ENCODE results near the gene NSD2.
A peak's percentile ranks its signal among the peaks of the same experiment; 100 is the strongest.
"Not testable (repeated sequence)": the region's sequence is repeated elsewhere in the genome, so short reads cannot be mapped to it uniquely, and the experiment has no call there.

NSD2 gene

DNA sequence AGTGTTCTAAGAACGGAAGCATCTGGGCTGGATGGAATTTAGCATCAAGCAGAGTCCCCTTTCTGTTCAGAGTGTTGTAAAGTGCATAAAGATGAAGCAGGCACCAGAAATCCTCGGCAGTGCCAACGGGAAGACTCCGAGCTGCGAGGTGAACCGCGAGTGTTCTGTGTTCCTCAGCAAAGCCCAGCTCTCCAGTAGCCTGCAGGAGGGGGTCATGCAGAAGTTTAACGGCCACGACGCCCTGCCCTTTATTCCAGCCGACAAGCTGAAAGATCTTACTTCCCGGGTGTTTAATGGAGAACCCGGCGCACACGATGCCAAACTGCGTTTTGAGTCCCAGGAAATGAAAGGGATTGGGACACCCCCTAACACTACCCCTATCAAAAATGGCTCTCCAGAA, 29.4 kb downstream of the NSD2 start:
- DNase-seq = no peak

GRCh38 chr4:1901127-1901526, 29.9 kb downstream of the NSD2 start:
- no peak for DNase-seq

GRCh38 chr4:1902243-1902642, 31.1 kb downstream of the NSD2 start:
- DNase-seq = no peak

DNA sequence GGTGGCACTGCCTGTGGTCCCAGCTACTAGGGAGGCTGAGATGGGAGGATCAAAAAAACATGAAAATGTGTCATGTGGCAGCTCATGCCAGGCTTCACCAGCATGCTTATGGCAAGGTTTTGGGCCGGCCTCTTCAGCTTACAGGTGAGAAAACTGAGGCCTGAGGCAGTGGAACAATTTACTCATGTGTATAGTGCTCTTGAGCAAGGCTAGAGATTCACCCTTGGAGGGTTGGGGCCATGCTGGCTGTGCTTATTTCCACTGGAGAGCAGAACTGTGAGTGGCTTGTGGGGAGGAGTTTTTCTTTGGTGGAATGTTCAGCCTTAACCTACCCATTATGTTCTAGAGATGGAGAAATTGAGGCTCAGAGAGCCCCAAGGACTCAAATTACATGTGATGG, 31.8 kb downstream of the NSD2 start:
- no peak for DNase-seq

GRCh38 chr4:1904042-1904441, 32.8 kb downstream of the NSD2 start:
- no peak for DNase-seq

DNA sequence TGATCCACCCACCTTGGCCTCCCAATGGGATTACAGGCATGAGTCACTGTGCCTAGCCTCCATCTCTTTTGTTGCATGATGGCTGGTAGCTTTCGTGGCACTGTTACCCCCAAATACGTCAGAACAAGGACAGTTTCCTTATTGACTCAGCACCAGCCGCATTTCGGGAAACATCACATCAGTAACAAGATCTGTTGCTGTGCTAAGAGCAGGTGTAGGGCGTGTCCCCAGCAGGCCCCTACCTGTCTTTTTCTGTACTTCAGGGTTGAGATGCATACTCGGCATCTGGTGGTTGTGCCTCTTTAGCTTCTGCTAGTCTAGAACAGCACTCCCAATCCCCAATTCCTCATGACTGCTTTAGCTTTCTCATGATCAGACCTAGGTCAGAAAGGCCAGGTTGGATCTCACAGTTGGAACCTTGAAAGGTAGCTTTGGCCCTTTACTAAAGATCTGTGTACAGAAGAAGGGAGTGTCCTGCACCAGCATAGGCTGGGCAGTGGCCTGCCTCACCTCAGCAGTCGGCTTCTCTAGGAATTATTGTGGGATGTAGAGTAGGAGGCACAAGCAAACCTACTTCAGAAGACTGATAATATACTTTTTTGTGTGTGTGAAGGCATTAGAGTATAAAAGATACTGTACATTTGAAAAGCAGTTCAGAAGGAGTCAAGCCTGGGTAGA, 36.8 kb downstream of the NSD2 start:
- DNase-seq = no peak

- DNase-seq = not testable (repeated sequence)
These were observed 38.5 kb downstream of the NSD2 start for GRCh38 chr4:1909696-1910095.

DNA sequence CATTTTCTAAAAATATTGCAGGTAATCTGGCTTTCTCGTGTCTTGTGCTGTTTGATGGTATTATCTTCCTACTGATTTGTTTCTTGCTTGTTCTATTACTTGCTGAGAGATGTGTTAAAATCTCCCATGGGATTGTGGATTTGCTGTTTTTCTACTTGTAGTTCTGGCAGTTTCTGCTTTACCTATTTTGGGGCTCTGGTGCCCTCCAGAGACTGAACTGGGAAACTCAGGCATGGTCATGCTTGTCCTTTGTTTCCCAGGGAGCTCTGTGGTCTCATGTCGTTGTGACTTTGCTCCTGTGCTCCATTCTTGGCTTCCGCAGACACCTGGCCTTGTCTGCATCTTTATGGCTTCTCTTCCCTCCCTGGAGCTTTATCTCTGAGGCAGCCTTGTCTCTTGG, 39.5 kb downstream of the NSD2 start:
- peak; percentile 17 for DNase-seq

DNA sequence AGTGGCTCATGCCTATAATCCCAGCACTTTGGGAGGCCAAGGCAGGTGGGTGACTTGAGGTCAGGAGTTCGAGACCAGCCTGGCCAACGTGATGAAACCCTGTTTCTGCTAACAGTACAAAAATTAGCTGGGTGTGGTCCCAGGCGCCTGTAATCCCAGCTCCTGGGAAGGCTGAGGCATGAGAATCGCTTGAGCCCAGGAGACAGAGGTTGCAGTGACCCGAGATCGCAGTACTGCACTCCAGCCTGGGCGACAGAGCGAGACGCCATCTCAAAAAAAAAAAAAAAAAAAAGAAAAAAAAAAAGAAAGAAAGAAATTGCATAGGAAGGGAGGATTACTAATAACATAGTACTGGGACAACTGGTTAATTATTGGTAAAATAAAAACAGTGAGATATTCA, 40.1 kb downstream of the NSD2 start:
- DNase-seq = not testable (repeated sequence)

GRCh38 chr4:1922821-1923220, 51.6 kb downstream of the NSD2 start:
- no peak for DNase-seq

DNA sequence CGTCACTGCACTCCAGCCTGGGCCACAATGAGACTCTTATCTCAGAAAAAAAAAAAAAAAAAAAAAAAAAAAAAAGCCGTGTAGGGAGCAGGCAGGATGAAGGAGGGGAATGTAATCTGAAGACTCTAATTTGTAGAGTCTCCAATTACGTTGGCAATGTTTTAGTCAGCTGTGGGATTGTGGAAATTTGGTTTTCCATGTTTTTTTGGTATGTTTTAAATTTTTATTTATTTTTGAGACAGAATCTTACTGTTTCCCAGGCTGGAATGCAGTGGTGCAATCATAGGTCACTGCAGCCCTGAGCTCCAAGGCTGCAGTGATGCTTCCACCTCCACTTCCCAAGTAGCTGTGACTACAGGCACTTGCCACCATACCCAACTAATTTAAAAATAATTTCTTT, 56.5 kb downstream of the NSD2 start:
- no peak for DNase-seq

DNA sequence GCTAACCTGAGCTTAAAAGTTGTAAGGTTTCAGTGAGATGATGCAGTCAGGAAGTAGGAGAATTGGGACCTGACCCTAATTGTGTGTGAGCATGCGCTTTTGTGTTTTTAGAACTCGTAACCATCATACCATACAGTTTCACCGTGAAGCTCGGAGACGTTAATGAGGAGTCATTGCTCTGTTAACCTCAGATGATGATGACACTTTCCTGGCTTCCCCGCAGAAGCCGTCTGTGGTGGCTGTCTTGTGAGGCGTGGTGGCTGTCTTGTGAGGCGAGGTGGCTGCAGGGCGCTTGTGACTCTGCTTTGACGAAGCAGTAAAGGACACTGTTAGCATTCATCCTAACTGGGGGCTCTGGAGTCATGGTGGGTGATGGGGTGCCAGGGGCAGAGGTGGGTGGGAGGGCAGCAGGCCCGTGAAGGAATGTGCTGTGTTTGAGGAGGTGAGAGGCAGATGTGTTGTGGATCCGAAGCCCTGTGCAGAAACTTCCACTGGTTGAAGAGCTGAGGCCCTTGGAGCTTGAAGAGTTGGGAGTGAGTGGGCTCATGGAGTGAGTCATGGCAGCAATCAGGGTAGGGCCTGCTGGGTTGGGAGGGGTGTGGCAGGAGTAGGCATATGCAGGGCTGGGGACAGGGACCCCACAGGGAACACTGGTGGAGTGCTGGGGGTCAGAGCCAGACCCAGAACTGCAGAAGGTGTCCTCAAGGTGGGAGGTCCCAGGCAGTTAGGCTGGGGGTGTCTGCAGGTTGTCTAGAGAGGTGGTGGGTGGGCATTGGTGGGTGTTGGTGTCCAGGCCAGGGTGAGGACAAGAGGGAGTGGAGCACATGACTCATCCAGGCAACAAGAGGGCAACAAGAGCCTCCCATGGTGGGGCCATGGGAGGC, 57.4 kb downstream of the NSD2 start:
- DNase-seq = no peak

GRCh38 chr4:1932736-1933135, 61.5 kb downstream of the NSD2 start:
- no peak for DNase-seq

DNA sequence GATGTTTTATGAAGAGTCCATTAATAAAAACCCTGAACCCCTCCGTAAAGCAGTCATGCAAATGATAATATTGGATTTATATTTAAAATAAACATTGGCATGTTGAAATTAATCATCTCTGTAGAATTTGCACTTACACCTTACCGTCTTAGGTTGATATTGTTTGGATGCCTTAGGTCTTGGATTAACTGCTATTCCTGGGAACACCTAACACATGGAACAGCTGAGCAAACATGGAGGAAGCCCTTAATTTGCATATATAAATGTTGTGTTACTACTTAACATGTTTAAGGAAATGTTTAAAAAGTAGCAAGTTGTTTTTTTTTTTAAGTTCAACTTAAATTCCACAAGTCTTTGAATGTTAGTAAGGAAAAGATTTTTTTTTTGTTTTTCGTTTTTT, 62.5 kb downstream of the NSD2 start:
- DNase-seq = no peak

GRCh38 chr4:1937550-1937949, 66.4 kb downstream of the NSD2 start:
- no peak for DNase-seq

- DNase-seq = no peak
These were observed 66.8 kb downstream of the NSD2 start for GRCh38 chr4:1938027-1938426.

DNA sequence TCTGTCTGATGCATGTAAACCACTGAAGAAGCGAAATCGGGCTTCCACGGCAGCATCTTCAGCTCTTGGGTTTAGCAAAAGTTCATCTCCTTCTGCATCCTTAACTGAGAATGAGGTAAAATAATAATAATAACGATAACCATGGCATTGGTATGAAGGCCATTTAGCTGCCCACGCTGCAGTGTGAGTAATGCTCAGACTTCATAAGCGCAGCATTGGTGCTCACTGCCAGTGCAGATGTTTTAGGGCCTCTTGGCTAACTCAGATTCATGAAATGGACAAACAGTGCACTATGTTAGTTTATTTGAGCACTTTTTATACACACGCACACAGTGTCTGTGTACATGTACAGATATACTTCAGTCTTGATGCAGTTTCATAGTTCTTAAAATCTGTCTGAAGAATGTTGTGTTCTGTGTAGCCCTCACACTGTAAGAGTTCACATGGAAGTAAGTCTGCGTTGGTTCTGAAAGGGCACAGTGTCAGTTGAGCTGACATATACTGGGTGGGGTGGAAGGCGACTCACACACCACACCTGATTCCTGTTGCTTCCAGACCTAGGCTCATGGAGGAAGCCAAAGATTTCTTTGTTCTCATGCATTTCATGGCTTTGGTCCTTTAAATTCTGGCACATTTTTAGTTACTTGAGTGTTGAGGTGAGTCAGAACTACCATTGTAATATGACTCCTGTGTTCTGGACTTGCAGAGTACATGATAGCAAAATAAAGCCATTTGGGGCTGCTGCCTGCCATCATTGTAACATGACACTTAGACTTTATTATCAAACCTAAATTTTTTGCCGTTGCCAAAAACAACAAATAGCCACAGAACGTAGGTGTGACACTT, 68.7 kb downstream of the NSD2 start:
- no peak for DNase-seq

DNA sequence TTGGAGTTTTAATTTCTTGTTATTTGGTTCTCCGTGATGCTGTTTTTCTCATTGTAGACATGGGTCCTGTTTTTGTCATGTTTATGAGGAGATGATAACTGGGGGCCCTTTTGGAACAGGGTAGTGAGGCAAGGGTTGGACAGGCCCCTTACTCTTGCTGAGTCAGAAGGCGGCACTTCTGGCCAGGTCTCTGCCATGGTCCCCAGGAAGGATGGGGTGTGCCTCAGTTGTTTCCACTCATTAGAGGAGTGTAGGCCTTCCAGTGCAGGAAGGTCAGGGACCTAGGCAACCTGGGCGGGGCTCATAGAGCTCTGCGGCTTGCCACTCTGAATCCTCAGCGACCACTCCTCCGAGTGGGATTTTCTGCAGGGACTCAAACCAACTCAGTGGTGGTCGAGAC, 69.4 kb downstream of the NSD2 start:
- DNase-seq = no peak

GRCh38 chr4:1943928-1944327, 72.7 kb downstream of the NSD2 start:
- no peak for DNase-seq

DNA sequence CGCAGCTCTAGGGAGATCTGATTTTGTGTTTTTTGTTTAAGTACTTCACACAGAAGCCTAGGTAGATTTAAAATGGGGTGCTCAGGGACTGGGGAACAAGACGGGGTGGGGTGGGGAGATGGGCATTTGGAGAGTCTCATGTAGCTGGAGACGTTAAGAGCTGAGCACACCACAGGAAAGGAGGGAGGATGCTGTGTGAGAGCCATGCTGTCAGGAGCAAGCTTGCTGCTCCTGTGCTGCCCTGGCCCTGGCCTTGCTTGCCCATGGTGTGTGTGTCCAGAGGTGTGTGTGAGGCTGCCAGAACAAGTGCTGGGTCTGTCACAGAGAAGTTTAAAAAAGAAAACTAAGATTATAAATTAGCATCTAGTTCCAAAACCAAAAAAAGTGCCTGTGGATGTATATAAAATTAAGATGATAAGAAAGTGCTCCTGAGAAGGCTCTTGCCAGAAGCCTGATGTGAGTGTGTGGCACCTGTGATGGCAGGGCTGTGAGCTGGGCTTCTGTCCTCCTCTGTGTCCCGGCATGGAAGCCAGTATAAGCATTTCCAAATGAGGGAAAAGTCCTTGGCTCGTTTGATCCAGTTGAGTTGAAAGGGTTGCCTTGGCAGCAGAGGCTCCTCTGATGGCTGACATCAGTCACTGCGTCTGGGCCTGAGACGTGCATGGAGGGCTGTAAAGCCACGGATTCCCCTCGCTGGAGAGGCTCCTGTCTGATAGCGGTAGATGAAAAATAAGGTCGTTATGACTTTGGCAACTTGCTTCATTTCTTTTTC, 74.1 kb downstream of the NSD2 start:
- no peak for DNase-seq

- no peak for DNase-seq
These were observed 74.7 kb downstream of the NSD2 start for GRCh38 chr4:1945912-1946311.

- DNase-seq = no peak
These were observed 77.0 kb downstream of the NSD2 start for GRCh38 chr4:1948232-1948631.
